Glutamatergic neuron (in vitro differentiated cells): ENCODE measurements around the gene GNG8. TPM values are rescaled to one million over a fixed set of nuclear protein-coding genes. Genes with fewer than 3 reads are reported as not detected.

Experiments used
- DNase-seq: peaks from one replicate; pipeline ENCODE4 v3.0.0; 2022
- H3K27ac Mint-ChIP-seq: one replicate; pipeline ENCODE4 v1.8.0; 2020; ENCODE audit warnings: mild to moderate bottlenecking, mixed read lengths, inconsistent platforms; ENCODE audit not compliant: unreplicated experiment
- H3K27me3 Mint-ChIP-seq: one replicate; pipeline ENCODE4 v1.8.0; 2020; ENCODE audit warnings: mild to moderate bottlenecking, moderate library complexity, mixed read lengths, inconsistent platforms; ENCODE audit not compliant: unreplicated experiment
- H3K36me3 Mint-ChIP-seq: one replicate; pipeline ENCODE4 v1.8.0; 2020; ENCODE audit warnings: mild to moderate bottlenecking, mixed read lengths, inconsistent platforms; ENCODE audit not compliant: unreplicated experiment
- H3K4me1 Mint-ChIP-seq: one replicate; pipeline ENCODE4 v1.8.0; 2020; ENCODE audit warnings: mild to moderate bottlenecking, low read depth, mixed read lengths, inconsistent platforms; ENCODE audit not compliant: unreplicated experiment
- H3K4me3 Mint-ChIP-seq: one replicate; pipeline ENCODE4 v1.8.0; 2020; ENCODE audit warnings: mild to moderate bottlenecking, mixed read lengths, inconsistent platforms; ENCODE audit not compliant: unreplicated experiment
- H3K9me3 Mint-ChIP-seq: one replicate; pipeline ENCODE4 v1.8.0; 2020; ENCODE audit warnings: mild to moderate bottlenecking, moderate library complexity, mixed read lengths, inconsistent platforms; ENCODE audit not compliant: unreplicated experiment
- total RNA-seq: library from RNA; stranded (reverse); fragmentation: NEBNext Ultra II Directional; extraction: Animal tissue kit (Norgen Biotek cat#: 25700); gene quantifications from one replicate; pipeline ENCODE4 v1.2.1, GENCODE V29; 2021; ENCODE audit not compliant: unreplicated experiment
- TF ChIP-seq, protein P1 (sequence below): fragments of 200-600 bp; sonication (generic); IDR thresholded peaks from one replicate; pipeline ENCODE4 v1.5.0; 2021; ENCODE audit not compliant: partially characterized antibody, unreplicated experiment

GNG8 gene
- total RNA-seq, 1 donor from 2014 or later, result 54.6 TPM

GRCh38 chr19:46650445-46650844 lies 14.4 kb upstream of the GNG8 start:
- TF ChIP-seq, protein P1, sequence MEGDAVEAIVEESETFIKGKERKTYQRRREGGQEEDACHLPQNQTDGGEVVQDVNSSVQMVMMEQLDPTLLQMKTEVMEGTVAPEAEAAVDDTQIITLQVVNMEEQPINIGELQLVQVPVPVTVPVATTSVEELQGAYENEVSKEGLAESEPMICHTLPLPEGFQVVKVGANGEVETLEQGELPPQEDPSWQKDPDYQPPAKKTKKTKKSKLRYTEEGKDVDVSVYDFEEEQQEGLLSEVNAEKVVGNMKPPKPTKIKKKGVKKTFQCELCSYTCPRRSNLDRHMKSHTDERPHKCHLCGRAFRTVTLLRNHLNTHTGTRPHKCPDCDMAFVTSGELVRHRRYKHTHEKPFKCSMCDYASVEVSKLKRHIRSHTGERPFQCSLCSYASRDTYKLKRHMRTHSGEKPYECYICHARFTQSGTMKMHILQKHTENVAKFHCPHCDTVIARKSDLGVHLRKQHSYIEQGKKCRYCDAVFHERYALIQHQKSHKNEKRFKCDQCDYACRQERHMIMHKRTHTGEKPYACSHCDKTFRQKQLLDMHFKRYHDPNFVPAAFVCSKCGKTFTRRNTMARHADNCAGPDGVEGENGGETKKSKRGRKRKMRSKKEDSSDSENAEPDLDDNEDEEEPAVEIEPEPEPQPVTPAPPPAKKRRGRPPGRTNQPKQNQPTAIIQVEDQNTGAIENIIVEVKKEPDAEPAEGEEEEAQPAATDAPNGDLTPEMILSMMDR, result no peak
- Mint-ChIP-seq H3K36me3 (peaks cover 28% of the 10 kb centered on the region), H3K27me3 (peaks cover 20% of the 10 kb centered on the region), H3K27ac (no peak overlapping the region), H3K9me3 (peaks cover 8% of the 10 kb centered on the region), H3K4me3 (peak overlapping the region; percentile 68), H3K4me1 (peaks cover 3% of the 10 kb centered on the region)
- no peak for DNase-seq

GRCh38 chr19:46648961-46649960 lies 13.3 kb upstream of the GNG8 start:
- TF ChIP-seq, protein P1, result no peak
- H3K4me1 Mint-ChIP-seq, result no peaks in the 10 kb centered on the region
- H3K27ac Mint-ChIP-seq, result no peak overlapping the region
- DNase-seq, result no peak
- H3K27me3 Mint-ChIP-seq, result peaks cover 20% of the 10 kb centered on the region
- peaks cover 8% of the 10 kb centered on the region for H3K9me3 Mint-ChIP-seq
- H3K36me3 Mint-ChIP-seq, result peaks cover 29% of the 10 kb centered on the region
- H3K4me3 Mint-ChIP-seq, result peak overlapping the region; percentile 61

GRCh38 chr19:46648060-46648960 lies 12.3 kb upstream of the GNG8 start:
- Mint-ChIP-seq H3K36me3 (peaks cover 29% of the 10 kb centered on the region), H3K27ac (peak overlapping the region; percentile 29), H3K27me3 (peaks cover 20% of the 10 kb centered on the region), H3K4me1 (no peaks in the 10 kb centered on the region), H3K4me3 (peak overlapping the region; percentile 42), H3K9me3 (peaks cover 8% of the 10 kb centered on the region)
- TF ChIP-seq, protein P1, result no peak
- DNase-seq, result no peak

- Mint-ChIP-seq H3K9me3 (peaks cover 8% of the 10 kb centered on the region), H3K27ac (no peak overlapping the region), H3K4me1 (no peaks in the 10 kb centered on the region), H3K4me3 (no peak overlapping the region), H3K36me3 (peaks cover 29% of the 10 kb centered on the region), H3K27me3 (peaks cover 23% of the 10 kb centered on the region)
- TF ChIP-seq, protein P1, result no peak
- DNase-seq, result no peak
These were observed 10.4 kb upstream of the GNG8 start for GRCh38 chr19:46646402-46646801.
